ENCODE data around the gene AQP1. TPM values are rescaled to one million over a fixed set of nuclear protein-coding genes. Genes with fewer than 3 reads are reported as not detected.

The AQP1 gene
- 0.47 TPM for polyA plus RNA-seq (2013, experiment 1 of 2)
- 0.46 TPM for polyA plus RNA-seq (2013, experiment 2 of 2)

DNA sequence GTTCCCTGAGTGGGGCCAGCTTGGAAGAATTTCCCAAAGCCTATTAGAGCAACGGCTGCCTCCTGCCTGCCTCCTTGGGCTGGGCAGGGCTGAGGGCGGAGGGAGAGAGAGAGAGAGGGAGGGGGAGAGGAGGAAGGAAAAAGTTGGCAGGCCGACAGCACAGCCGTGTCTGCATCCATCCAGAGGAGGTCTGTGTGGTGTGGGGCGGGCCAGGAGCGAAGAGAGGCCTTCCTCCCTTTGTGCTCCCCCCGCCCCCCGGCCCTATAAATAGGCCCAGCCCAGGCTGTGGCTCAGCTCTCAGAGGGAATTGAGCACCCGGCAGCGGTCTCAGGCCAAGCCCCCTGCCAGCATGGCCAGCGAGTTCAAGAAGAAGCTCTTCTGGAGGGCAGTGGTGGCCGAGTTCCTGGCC is at the start of gene AQP1:
AQP1 (plus strand) TSS at position 293 of the 409 bp plus-strand sequence; CDS start at position 350, 57 bp downstream.
- Histone ChIP-seq H2BK120ac (ENCODE audit: low read depth, low read length) (no peak within 1 kb of the TSS), H3K4ac (ENCODE audit: low read length) (no peak within 1 kb of the TSS), H2BK5ac (ENCODE audit: low read length) (peak within 1 kb of the TSS; percentile 19), H3K9me3 (replicated peaks in 1 of 2; ENCODE audit: control insufficient read depth in 2 of 2, insufficient read depth in 1 of 2, low read depth in 1 of 2, low read length in 2 of 2) (no peaks in the 10 kb centered on the region), H3K36me3 (replicated peaks in 1 of 2; ENCODE audit: control insufficient read depth in 2 of 2, insufficient read depth in 2 of 2, low read length in 2 of 2) (no peaks in the 10 kb centered on the region), H2AFZ (ENCODE audit: low read length) (peak within 1 kb of the TSS; percentile 40), H3K9ac (ENCODE audit: low read depth, low read length, poor library complexity) (peak within 1 kb of the TSS; percentile 50), H2BK15ac (ENCODE audit: low read length) (peak within 1 kb of the TSS; percentile 83), H3K27ac (replicated peaks; ENCODE audit: low read length) (no peak within 1 kb of the TSS), H3K4me1 (ENCODE audit: control insufficient read depth in 2 of 2, insufficient read depth in 1 of 2, low read depth in 1 of 2, low read length in 2 of 2) (peaks cover 0 to 17% of the 10 kb centered on the region in 2 donors), H3K4me2 (ENCODE audit: insufficient read depth, low read length, poor library complexity, severe bottlenecking) (no peak within 1 kb of the TSS), H3K79me1 (ENCODE audit: low read depth, low read length) (peaks cover 2% of the 10 kb centered on the region), H3K4me3 (ENCODE audit: low read length in 2 of 2) (no peak within 1 kb of the TSS), H4K8ac (ENCODE audit: low read depth, low read length) (no peak within 1 kb of the TSS), H3K27me3 (ENCODE audit: control insufficient read depth in 3 of 3, insufficient read depth in 3 of 3, low read depth in 1 of 3, low read length in 3 of 3) (peaks cover 0 to 19% (median 0%) of the 10 kb centered on the region in 3 experiments), H3K18ac (ENCODE audit: low read length) (peak within 1 kb of the TSS; percentile 91), H2BK12ac (ENCODE audit: low read length) (no peak within 1 kb of the TSS), H2AK5ac (ENCODE audit: low read depth, low read length) (peak within 1 kb of the TSS; percentile 95), H4K91ac (ENCODE audit: low read depth, low read length, poor library complexity) (no peak within 1 kb of the TSS), H3K14ac (ENCODE audit: low read length) (peak within 1 kb of the TSS; percentile 66), H3K23ac (ENCODE audit: low read depth, low read length, poor library complexity) (peak within 1 kb of the TSS; percentile 75)
- DNase-seq (ENCODE audit: low spot score), result no peak
- WGBS, 2 donors (ENCODE audit: extremely low coverage in 2 of 2, insufficient read length in 2 of 2, insufficient replicate concordance in 1 of 2), result no CpG with 5 or more reads among the region's 12 CpGs

GRCh38 chr7:30862995-30863705 is 48.5 kb upstream of the AQP1 start:
- 100% methylated on average over 2 of the region's 9 CpGs; no CpG with 5 or more reads in 1 of the 2 donors for WGBS, 2 donors (ENCODE audit: extremely low coverage in 2 of 2, insufficient read length in 2 of 2, insufficient replicate concordance in 1 of 2)
- H4K91ac ChIP-seq (ENCODE audit: low read depth, low read length, poor library complexity), result no peak overlapping the region
- no peak overlapping the region for H2AK5ac ChIP-seq (ENCODE audit: low read depth, low read length)
- no peaks in the 10 kb centered on the region for H3K9me3 ChIP-seq (replicated peaks in 1 of 2; ENCODE audit: control insufficient read depth in 2 of 2, insufficient read depth in 1 of 2, low read depth in 1 of 2, low read length in 2 of 2)
- no peak overlapping the region for H2BK12ac ChIP-seq (ENCODE audit: low read length)
- no peak overlapping the region for H3K4me2 ChIP-seq (ENCODE audit: insufficient read depth, low read length, poor library complexity, severe bottlenecking)
- H3K4me1 ChIP-seq (ENCODE audit: control insufficient read depth in 2 of 2, insufficient read depth in 1 of 2, low read depth in 1 of 2, low read length in 2 of 2), result peaks cover 0 to 16% of the 10 kb centered on the region in 2 donors
- no peak overlapping the region for H3K27ac ChIP-seq (replicated peaks; ENCODE audit: low read length)
- no peak overlapping the region for H2BK120ac ChIP-seq (ENCODE audit: low read depth, low read length)
- DNase-seq (ENCODE audit: low spot score), result no peak
- H4K8ac ChIP-seq (ENCODE audit: low read depth, low read length), result no peak overlapping the region
- H3K79me1 ChIP-seq (ENCODE audit: low read depth, low read length), result no peaks in the 10 kb centered on the region
- no peak overlapping the region for H3K4me3 ChIP-seq (ENCODE audit: low read length in 2 of 2)
- H2BK15ac ChIP-seq (ENCODE audit: low read length), result no peak overlapping the region
- no peak overlapping the region for H3K4ac ChIP-seq (ENCODE audit: low read length)
- peaks cover 0 to 2% of the 10 kb centered on the region in 2 donors for H3K36me3 ChIP-seq (replicated peaks in 1 of 2; ENCODE audit: control insufficient read depth in 2 of 2, insufficient read depth in 2 of 2, low read length in 2 of 2)
- no peak overlapping the region for H2BK5ac ChIP-seq (ENCODE audit: low read length)
- H3K18ac ChIP-seq (ENCODE audit: low read length), result no peak overlapping the region
- H3K27me3 ChIP-seq (ENCODE audit: control insufficient read depth in 3 of 3, insufficient read depth in 3 of 3, low read depth in 1 of 3, low read length in 3 of 3), result no peaks in the 10 kb centered on the region
- peak overlapping the region; percentile 25 for H3K23ac ChIP-seq (ENCODE audit: low read depth, low read length, poor library complexity)
- H2AFZ ChIP-seq (ENCODE audit: low read length), result no peak overlapping the region
- H3K9ac ChIP-seq (ENCODE audit: low read depth, low read length, poor library complexity), result peak overlapping the region; percentile 10
- no peak overlapping the region for H3K14ac ChIP-seq (ENCODE audit: low read length)

DNA sequence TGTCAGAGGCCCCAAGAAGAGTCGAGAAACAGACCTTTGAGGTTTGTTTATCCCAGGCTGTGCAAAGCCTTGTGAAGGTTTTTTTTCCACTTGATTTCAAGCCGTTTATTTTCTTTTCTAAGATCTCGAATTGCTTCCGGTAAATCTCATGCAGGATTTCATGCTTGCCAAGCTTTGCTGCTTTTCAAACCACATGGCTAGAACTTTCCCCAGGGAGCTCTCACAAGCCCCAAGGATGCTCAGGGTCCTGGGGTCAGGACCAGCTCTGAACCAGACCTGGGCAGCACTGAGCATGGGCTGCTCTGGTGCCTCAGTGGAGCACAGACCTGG is 48.0 kb upstream of the AQP1 start:
- Histone ChIP-seq H3K79me1 (ENCODE audit: low read depth, low read length) (no peaks in the 10 kb centered on the region), H3K9ac (ENCODE audit: low read depth, low read length, poor library complexity) (no peak overlapping the region), H3K27me3 (ENCODE audit: control insufficient read depth in 3 of 3, insufficient read depth in 3 of 3, low read depth in 1 of 3, low read length in 3 of 3) (no peaks in the 10 kb centered on the region), H4K8ac (ENCODE audit: low read depth, low read length) (no peak overlapping the region), H2BK120ac (ENCODE audit: low read depth, low read length) (no peak overlapping the region), H2BK12ac (ENCODE audit: low read length) (no peak overlapping the region), H3K4me2 (ENCODE audit: insufficient read depth, low read length, poor library complexity, severe bottlenecking) (no peak overlapping the region), H3K27ac (replicated peaks; ENCODE audit: low read length) (no peak overlapping the region), H3K9me3 (replicated peaks in 1 of 2; ENCODE audit: control insufficient read depth in 2 of 2, insufficient read depth in 1 of 2, low read depth in 1 of 2, low read length in 2 of 2) (no peaks in the 10 kb centered on the region), H3K14ac (ENCODE audit: low read length) (no peak overlapping the region), H2AK5ac (ENCODE audit: low read depth, low read length) (no peak overlapping the region), H3K4me3 (ENCODE audit: low read length in 2 of 2) (no peak overlapping the region), H3K4me1 (ENCODE audit: control insufficient read depth in 2 of 2, insufficient read depth in 1 of 2, low read depth in 1 of 2, low read length in 2 of 2) (peaks cover 0 to 16% of the 10 kb centered on the region in 2 donors), H4K91ac (ENCODE audit: low read depth, low read length, poor library complexity) (no peak overlapping the region), H3K18ac (ENCODE audit: low read length) (peak overlapping the region; percentile 28), H3K36me3 (replicated peaks in 1 of 2; ENCODE audit: control insufficient read depth in 2 of 2, insufficient read depth in 2 of 2, low read length in 2 of 2) (peaks cover 0 to 2% of the 10 kb centered on the region in 2 donors), H2BK15ac (ENCODE audit: low read length) (no peak overlapping the region), H3K23ac (ENCODE audit: low read depth, low read length, poor library complexity) (no peak overlapping the region), H3K4ac (ENCODE audit: low read length) (no peak overlapping the region), H2AFZ (ENCODE audit: low read length) (no peak overlapping the region), H2BK5ac (ENCODE audit: low read length) (no peak overlapping the region)
- no peak for DNase-seq (ENCODE audit: low spot score)
- no CpG with 5 or more reads among the region's 4 CpGs for WGBS, 2 donors (ENCODE audit: extremely low coverage in 2 of 2, insufficient read length in 2 of 2, insufficient replicate concordance in 1 of 2)

DNA sequence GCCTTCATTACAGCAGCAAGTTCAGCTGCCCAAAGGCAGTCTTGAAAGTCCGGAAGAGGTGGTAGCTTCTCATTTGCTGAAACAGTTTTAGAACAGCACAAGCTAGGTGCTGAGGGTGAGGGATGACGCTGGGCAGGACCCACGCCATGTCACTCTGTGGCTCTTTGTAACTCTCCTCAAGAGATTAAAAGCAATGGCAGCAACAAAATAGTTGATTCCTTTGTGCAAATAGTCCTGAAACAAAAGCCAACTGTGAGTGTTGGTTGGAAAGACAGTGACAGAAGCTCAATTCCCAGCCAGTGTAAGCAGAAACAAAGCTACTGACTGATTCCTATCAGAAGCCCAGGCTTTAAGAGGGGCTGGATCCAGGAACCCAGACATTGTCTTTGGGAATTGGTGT is 47.6 kb upstream of the AQP1 start:
- Histone ChIP-seq H3K9ac (ENCODE audit: low read depth, low read length, poor library complexity) (no peak overlapping the region), H2BK120ac (ENCODE audit: low read depth, low read length) (no peak overlapping the region), H3K14ac (ENCODE audit: low read length) (no peak overlapping the region), H3K4me3 (ENCODE audit: low read length in 2 of 2) (no peak overlapping the region), H4K91ac (ENCODE audit: low read depth, low read length, poor library complexity) (no peak overlapping the region), H2AFZ (ENCODE audit: low read length) (no peak overlapping the region), H2AK5ac (ENCODE audit: low read depth, low read length) (no peak overlapping the region), H4K8ac (ENCODE audit: low read depth, low read length) (no peak overlapping the region), H3K4ac (ENCODE audit: low read length) (no peak overlapping the region), H3K36me3 (replicated peaks in 1 of 2; ENCODE audit: control insufficient read depth in 2 of 2, insufficient read depth in 2 of 2, low read length in 2 of 2) (peaks cover 0 to 2% of the 10 kb centered on the region in 2 donors), H3K4me1 (ENCODE audit: control insufficient read depth in 2 of 2, insufficient read depth in 1 of 2, low read depth in 1 of 2, low read length in 2 of 2) (peaks cover 0 to 16% of the 10 kb centered on the region in 2 donors), H3K27me3 (ENCODE audit: control insufficient read depth in 3 of 3, insufficient read depth in 3 of 3, low read depth in 1 of 3, low read length in 3 of 3) (no peaks in the 10 kb centered on the region), H3K27ac (replicated peaks; ENCODE audit: low read length) (no peak overlapping the region), H3K23ac (ENCODE audit: low read depth, low read length, poor library complexity) (no peak overlapping the region), H2BK12ac (ENCODE audit: low read length) (no peak overlapping the region), H3K79me1 (ENCODE audit: low read depth, low read length) (no peaks in the 10 kb centered on the region), H3K18ac (ENCODE audit: low read length) (no peak overlapping the region), H2BK5ac (ENCODE audit: low read length) (no peak overlapping the region), H3K9me3 (replicated peaks in 1 of 2; ENCODE audit: control insufficient read depth in 2 of 2, insufficient read depth in 1 of 2, low read depth in 1 of 2, low read length in 2 of 2) (no peaks in the 10 kb centered on the region), H2BK15ac (ENCODE audit: low read length) (no peak overlapping the region), H3K4me2 (ENCODE audit: insufficient read depth, low read length, poor library complexity, severe bottlenecking) (no peak overlapping the region)
- WGBS, 2 donors (ENCODE audit: extremely low coverage in 2 of 2, insufficient read length in 2 of 2, insufficient replicate concordance in 1 of 2), result no CpG with 5 or more reads among the region's 3 CpGs
- DNase-seq (ENCODE audit: low spot score), result no peak

Measured in neuronal stem cell (in vitro differentiated cells).